ENCODE data around the gene SLC5A6.

SLC5A6 gene

GRCh38 chr2:27203741-27204140, 8.3 kb downstream of the SLC5A6 start:
- H3K36me3 ChIP-seq (replicated peaks in 1 of 2; ENCODE audit: control insufficient read depth in 2 of 2, insufficient read depth in 2 of 2, low read length in 2 of 2), result peaks cover 62 to 94% of the 10 kb centered on the region in 2 donors

GRCh38 chr2:27202854-27203253, 9.2 kb downstream of the SLC5A6 start:
- no CpG with 5 or more reads among the region's 2 CpGs for WGBS, 2 donors (ENCODE audit: extremely low coverage in 2 of 2, insufficient read length in 2 of 2, insufficient replicate concordance in 1 of 2)
- H2BK12ac ChIP-seq (ENCODE audit: low read length), result no peak overlapping the region
- H3K4me1 ChIP-seq (ENCODE audit: control insufficient read depth in 2 of 2, insufficient read depth in 1 of 2, low read depth in 1 of 2, low read length in 2 of 2), result no peaks in the 10 kb centered on the region
- H2AK5ac ChIP-seq (ENCODE audit: low read depth, low read length), result no peak overlapping the region
- H3K36me3 ChIP-seq (replicated peaks in 1 of 2; ENCODE audit: control insufficient read depth in 2 of 2, insufficient read depth in 2 of 2, low read length in 2 of 2), result peaks cover 63 to 85% of the 10 kb centered on the region in 2 donors
- no peak overlapping the region for H2AFZ ChIP-seq (ENCODE audit: low read length)
- no peak overlapping the region for H3K4ac ChIP-seq (ENCODE audit: low read length)
- no peak overlapping the region for H3K27ac ChIP-seq (replicated peaks; ENCODE audit: low read length)
- DNase-seq (ENCODE audit: low spot score), result no peak
- H3K9ac ChIP-seq (ENCODE audit: low read depth, low read length, poor library complexity), result no peak overlapping the region
- H3K27me3 ChIP-seq (ENCODE audit: control insufficient read depth in 3 of 3, insufficient read depth in 3 of 3, low read depth in 1 of 3, low read length in 3 of 3), result no peaks in the 10 kb centered on the region
- H2BK120ac ChIP-seq (ENCODE audit: low read depth, low read length), result no peak overlapping the region
- H2BK5ac ChIP-seq (ENCODE audit: low read length), result no peak overlapping the region
- no peak overlapping the region for H3K4me3 ChIP-seq (ENCODE audit: low read length in 2 of 2)
- no peak overlapping the region for H3K4me2 ChIP-seq (ENCODE audit: insufficient read depth, low read length, poor library complexity, severe bottlenecking)
- H4K91ac ChIP-seq (ENCODE audit: low read depth, low read length, poor library complexity), result no peak overlapping the region
- no peak overlapping the region for H4K8ac ChIP-seq (ENCODE audit: low read depth, low read length)
- peaks cover 8% of the 10 kb centered on the region for H3K79me1 ChIP-seq (ENCODE audit: low read depth, low read length)
- H3K9me3 ChIP-seq (replicated peaks in 1 of 2; ENCODE audit: control insufficient read depth in 2 of 2, insufficient read depth in 1 of 2, low read depth in 1 of 2, low read length in 2 of 2), result peaks cover 0 to 3% of the 10 kb centered on the region in 2 donors
- H3K18ac ChIP-seq (ENCODE audit: low read length), result no peak overlapping the region
- no peak overlapping the region for H3K14ac ChIP-seq (ENCODE audit: low read length)
- H3K23ac ChIP-seq (ENCODE audit: low read depth, low read length, poor library complexity), result no peak overlapping the region
- H2BK15ac ChIP-seq (ENCODE audit: low read length), result no peak overlapping the region

More at GRCh38 chr2:27203741-27204140, 8.3 kb downstream of the SLC5A6 start:
- no peak overlapping the region for H2AK5ac ChIP-seq (ENCODE audit: low read depth, low read length)
- H3K4me2 ChIP-seq (ENCODE audit: insufficient read depth, low read length, poor library complexity, severe bottlenecking), result no peak overlapping the region
- no peak overlapping the region for H3K14ac ChIP-seq (ENCODE audit: low read length)
- H2BK12ac ChIP-seq (ENCODE audit: low read length), result no peak overlapping the region
- H3K9ac ChIP-seq (ENCODE audit: low read depth, low read length, poor library complexity), result no peak overlapping the region
- no peak overlapping the region for H3K4ac ChIP-seq (ENCODE audit: low read length)
- no peak overlapping the region for H2BK5ac ChIP-seq (ENCODE audit: low read length)
- H3K4me1 ChIP-seq (ENCODE audit: control insufficient read depth in 2 of 2, insufficient read depth in 1 of 2, low read depth in 1 of 2, low read length in 2 of 2), result no peaks in the 10 kb centered on the region
- H3K23ac ChIP-seq (ENCODE audit: low read depth, low read length, poor library complexity), result no peak overlapping the region
- H2BK120ac ChIP-seq (ENCODE audit: low read depth, low read length), result no peak overlapping the region
- H2AFZ ChIP-seq (ENCODE audit: low read length), result no peak overlapping the region
- H3K18ac ChIP-seq (ENCODE audit: low read length), result no peak overlapping the region
- no peak for DNase-seq (ENCODE audit: low spot score)
- H3K79me1 ChIP-seq (ENCODE audit: low read depth, low read length), result peaks cover 8% of the 10 kb centered on the region
- H3K9me3 ChIP-seq (replicated peaks in 1 of 2; ENCODE audit: control insufficient read depth in 2 of 2, insufficient read depth in 1 of 2, low read depth in 1 of 2, low read length in 2 of 2), result peaks cover 0 to 3% of the 10 kb centered on the region in 2 donors
- H4K8ac ChIP-seq (ENCODE audit: low read depth, low read length), result no peak overlapping the region
- H2BK15ac ChIP-seq (ENCODE audit: low read length), result no peak overlapping the region
- no peaks in the 10 kb centered on the region for H3K27me3 ChIP-seq (ENCODE audit: control insufficient read depth in 3 of 3, insufficient read depth in 3 of 3, low read depth in 1 of 3, low read length in 3 of 3)
- no peak overlapping the region for H3K27ac ChIP-seq (replicated peaks; ENCODE audit: low read length)
- H4K91ac ChIP-seq (ENCODE audit: low read depth, low read length, poor library complexity), result no peak overlapping the region
- no CpG with 5 or more reads among the region's 9 CpGs for WGBS, 2 donors (ENCODE audit: extremely low coverage in 2 of 2, insufficient read length in 2 of 2, insufficient replicate concordance in 1 of 2)
- no peak overlapping the region for H3K4me3 ChIP-seq (ENCODE audit: low read length in 2 of 2)

- Histone ChIP-seq H3K27ac (replicated peaks; ENCODE audit: low read length) (no peak overlapping the region), H3K9me3 (replicated peaks in 1 of 2; ENCODE audit: control insufficient read depth in 2 of 2, insufficient read depth in 1 of 2, low read depth in 1 of 2, low read length in 2 of 2) (peaks cover 0 to 3% of the 10 kb centered on the region in 2 donors), H3K4ac (ENCODE audit: low read length) (no peak overlapping the region), H3K79me1 (ENCODE audit: low read depth, low read length) (no peaks in the 10 kb centered on the region), H3K4me1 (ENCODE audit: control insufficient read depth in 2 of 2, insufficient read depth in 1 of 2, low read depth in 1 of 2, low read length in 2 of 2) (no peaks in the 10 kb centered on the region), H2AFZ (ENCODE audit: low read length) (no peak overlapping the region), H3K14ac (ENCODE audit: low read length) (no peak overlapping the region), H2BK120ac (ENCODE audit: low read depth, low read length) (no peak overlapping the region), H3K9ac (ENCODE audit: low read depth, low read length, poor library complexity) (no peak overlapping the region), H2AK5ac (ENCODE audit: low read depth, low read length) (no peak overlapping the region), H3K18ac (ENCODE audit: low read length) (no peak overlapping the region), H3K23ac (ENCODE audit: low read depth, low read length, poor library complexity) (no peak overlapping the region), H3K27me3 (ENCODE audit: control insufficient read depth in 3 of 3, insufficient read depth in 3 of 3, low read depth in 1 of 3, low read length in 3 of 3) (no peaks in the 10 kb centered on the region), H2BK12ac (ENCODE audit: low read length) (no peak overlapping the region), H4K8ac (ENCODE audit: low read depth, low read length) (no peak overlapping the region), H2BK15ac (ENCODE audit: low read length) (no peak overlapping the region), H2BK5ac (ENCODE audit: low read length) (peak overlapping the region; percentile 22), H3K4me3 (ENCODE audit: low read length in 2 of 2) (no peak overlapping the region), H4K91ac (ENCODE audit: low read depth, low read length, poor library complexity) (no peak overlapping the region), H3K36me3 (replicated peaks in 1 of 2; ENCODE audit: control insufficient read depth in 2 of 2, insufficient read depth in 2 of 2, low read length in 2 of 2) (peaks cover 52 to 74% of the 10 kb centered on the region in 2 donors), H3K4me2 (ENCODE audit: insufficient read depth, low read length, poor library complexity, severe bottlenecking) (no peak overlapping the region)
- WGBS, 2 donors (ENCODE audit: extremely low coverage in 2 of 2, insufficient read length in 2 of 2, insufficient replicate concordance in 1 of 2), result no CpG with 5 or more reads among the region's 7 CpGs
- no peak for DNase-seq (ENCODE audit: low spot score)
These were observed 10.4 kb downstream of the SLC5A6 start for GRCh38 chr2:27201675-27202074.

GRCh38 chr2:27199241-27199640, 12.8 kb downstream of the SLC5A6 start:
- H3K27me3 ChIP-seq (ENCODE audit: control insufficient read depth in 3 of 3, insufficient read depth in 3 of 3, low read depth in 1 of 3, low read length in 3 of 3), result no peaks in the 10 kb centered on the region
- no peaks in the 10 kb centered on the region for H3K4me1 ChIP-seq (ENCODE audit: control insufficient read depth in 2 of 2, insufficient read depth in 1 of 2, low read depth in 1 of 2, low read length in 2 of 2)
- H2AFZ ChIP-seq (ENCODE audit: low read length), result no peak overlapping the region
- H3K4me3 ChIP-seq (ENCODE audit: low read length in 2 of 2), result no peak overlapping the region
- H2AK5ac ChIP-seq (ENCODE audit: low read depth, low read length), result no peak overlapping the region
- peaks cover 0 to 3% of the 10 kb centered on the region in 2 donors for H3K9me3 ChIP-seq (replicated peaks in 1 of 2; ENCODE audit: control insufficient read depth in 2 of 2, insufficient read depth in 1 of 2, low read depth in 1 of 2, low read length in 2 of 2)
- no peak overlapping the region for H2BK15ac ChIP-seq (ENCODE audit: low read length)
- no peak overlapping the region for H3K4me2 ChIP-seq (ENCODE audit: insufficient read depth, low read length, poor library complexity, severe bottlenecking)
- no peak overlapping the region for H3K9ac ChIP-seq (ENCODE audit: low read depth, low read length, poor library complexity)
- no peak overlapping the region for H2BK12ac ChIP-seq (ENCODE audit: low read length)
- H2BK5ac ChIP-seq (ENCODE audit: low read length), result no peak overlapping the region
- no peak overlapping the region for H2BK120ac ChIP-seq (ENCODE audit: low read depth, low read length)
- no CpG with 5 or more reads among the region's 2 CpGs for WGBS, 2 donors (ENCODE audit: extremely low coverage in 2 of 2, insufficient read length in 2 of 2, insufficient replicate concordance in 1 of 2)
- H4K91ac ChIP-seq (ENCODE audit: low read depth, low read length, poor library complexity), result no peak overlapping the region
- peaks cover 30 to 49% of the 10 kb centered on the region in 2 donors for H3K36me3 ChIP-seq (replicated peaks in 1 of 2; ENCODE audit: control insufficient read depth in 2 of 2, insufficient read depth in 2 of 2, low read length in 2 of 2)
- H4K8ac ChIP-seq (ENCODE audit: low read depth, low read length), result no peak overlapping the region
- H3K79me1 ChIP-seq (ENCODE audit: low read depth, low read length), result no peaks in the 10 kb centered on the region
- H3K14ac ChIP-seq (ENCODE audit: low read length), result no peak overlapping the region
- no peak overlapping the region for H3K23ac ChIP-seq (ENCODE audit: low read depth, low read length, poor library complexity)
- no peak overlapping the region for H3K18ac ChIP-seq (ENCODE audit: low read length)
- H3K27ac ChIP-seq (replicated peaks; ENCODE audit: low read length), result no peak overlapping the region
- DNase-seq (ENCODE audit: low spot score), result no peak
- H3K4ac ChIP-seq (ENCODE audit: low read length), result no peak overlapping the region

All from neuronal stem cell (in vitro differentiated cells).